Osteoblast (primary cell): ENCODE results near the gene RNF130. TPM values are rescaled to one million over a fixed set of nuclear protein-coding genes. Genes with fewer than 3 reads are reported as not detected.

Experiments used
- DNase-seq: peaks from one replicate; pipeline ENCODE4 v3.0.0; 2011; ENCODE audit warnings: low spot score, mixed read lengths; ENCODE audit not compliant: insufficient read length; ENCODE audit errors: missing footprints
- H2AFZ ChIP-seq: 2 replicates; pipeline ENCODE4 v1.6.0; 2011; ENCODE audit warnings: mild to moderate bottlenecking, low read length
- H3K27ac ChIP-seq: 2 replicates; pipeline ENCODE4 v1.5.1; 2011; ENCODE audit warnings: mild to moderate bottlenecking, low read depth, low read length, moderate library complexity
- H3K27me3 ChIP-seq: 2 replicates; pipeline ENCODE4 v1.6.0; 2012; ENCODE audit warnings: mild to moderate bottlenecking, control low read depth, inconsistent platforms, low read length, moderate library complexity; ENCODE audit not compliant: insufficient read depth
- H3K36me3 ChIP-seq: 2 replicates; pipeline ENCODE4 v1.5.1; 2011; ENCODE audit warnings: mild to moderate bottlenecking, low read length, control low read depth, moderate library complexity; ENCODE audit not compliant: insufficient read depth
- H3K4me1 ChIP-seq: 2 replicates; pipeline ENCODE4 v1.5.1; 2011; ENCODE audit warnings: mild to moderate bottlenecking, low read length, control low read depth, moderate library complexity; ENCODE audit not compliant: insufficient read depth
- H3K4me2 ChIP-seq: 2 replicates; pipeline ENCODE4 v1.6.0; 2011; ENCODE audit warnings: mild to moderate bottlenecking, low read length; ENCODE audit not compliant: insufficient read depth
- H3K4me3 ChIP-seq: fragments of 200-600 bp; sonication (generic); 3 replicates; pipeline ENCODE4 v1.5.1; 2012; ENCODE audit warnings: mild to moderate bottlenecking, low read length, inconsistent platforms; ENCODE audit not compliant: insufficient read depth
- H3K79me2 ChIP-seq: 2 replicates; pipeline ENCODE4 v1.6.0; 2012; ENCODE audit warnings: mild to moderate bottlenecking, low read length, control low read depth, inconsistent platforms; ENCODE audit not compliant: insufficient read depth
- H3K9me3 ChIP-seq: 2 replicates; pipeline ENCODE4 v1.5.1; 2011; ENCODE audit warnings: low read depth, low read length, control low read depth
- H4K20me1 ChIP-seq: 2 replicates; pipeline ENCODE4 v1.6.0; 2012; ENCODE audit warnings: mild to moderate bottlenecking, low read length, control low read depth; ENCODE audit not compliant: insufficient read depth
- total RNA-seq: library from RNA; depleted of rRNA; stranded (reverse); fragments of >200 nt; gene quantifications from 2 replicates; pipeline ENCODE4 v1.2.3, GENCODE V29; 2012
- TF ChIP-seq, protein P1 (sequence below): IDR thresholded peaks from 2 replicates; pipeline ENCODE4 v1.5.1; 2011; ENCODE audit warnings: mild to moderate bottlenecking, low read depth, low read length, moderate library complexity; ENCODE audit errors: extremely low read depth

RNF130 gene
- total RNA-seq, 1 donor: 28.6 TPM

GRCh38 chr5:180097163-180097894 is 25.8 kb upstream of the RNF130 start:
- no peaks in the 10 kb centered on the region for H3K27me3 ChIP-seq
- no peaks in the 10 kb centered on the region for H4K20me1 ChIP-seq
- TF ChIP-seq, protein P1, sequence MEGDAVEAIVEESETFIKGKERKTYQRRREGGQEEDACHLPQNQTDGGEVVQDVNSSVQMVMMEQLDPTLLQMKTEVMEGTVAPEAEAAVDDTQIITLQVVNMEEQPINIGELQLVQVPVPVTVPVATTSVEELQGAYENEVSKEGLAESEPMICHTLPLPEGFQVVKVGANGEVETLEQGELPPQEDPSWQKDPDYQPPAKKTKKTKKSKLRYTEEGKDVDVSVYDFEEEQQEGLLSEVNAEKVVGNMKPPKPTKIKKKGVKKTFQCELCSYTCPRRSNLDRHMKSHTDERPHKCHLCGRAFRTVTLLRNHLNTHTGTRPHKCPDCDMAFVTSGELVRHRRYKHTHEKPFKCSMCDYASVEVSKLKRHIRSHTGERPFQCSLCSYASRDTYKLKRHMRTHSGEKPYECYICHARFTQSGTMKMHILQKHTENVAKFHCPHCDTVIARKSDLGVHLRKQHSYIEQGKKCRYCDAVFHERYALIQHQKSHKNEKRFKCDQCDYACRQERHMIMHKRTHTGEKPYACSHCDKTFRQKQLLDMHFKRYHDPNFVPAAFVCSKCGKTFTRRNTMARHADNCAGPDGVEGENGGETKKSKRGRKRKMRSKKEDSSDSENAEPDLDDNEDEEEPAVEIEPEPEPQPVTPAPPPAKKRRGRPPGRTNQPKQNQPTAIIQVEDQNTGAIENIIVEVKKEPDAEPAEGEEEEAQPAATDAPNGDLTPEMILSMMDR: no peak
- H3K9me3 ChIP-seq: no peaks in the 10 kb centered on the region
- H3K4me1 ChIP-seq: no peaks in the 10 kb centered on the region
- no peak overlapping the region for H2AFZ ChIP-seq
- H3K4me2 ChIP-seq: no peak overlapping the region
- no peak overlapping the region for H3K4me3 ChIP-seq
- H3K27ac ChIP-seq: no peak overlapping the region
- DNase-seq: no peak
- no peaks in the 10 kb centered on the region for H3K79me2 ChIP-seq
- no peaks in the 10 kb centered on the region for H3K36me3 ChIP-seq

DNA sequence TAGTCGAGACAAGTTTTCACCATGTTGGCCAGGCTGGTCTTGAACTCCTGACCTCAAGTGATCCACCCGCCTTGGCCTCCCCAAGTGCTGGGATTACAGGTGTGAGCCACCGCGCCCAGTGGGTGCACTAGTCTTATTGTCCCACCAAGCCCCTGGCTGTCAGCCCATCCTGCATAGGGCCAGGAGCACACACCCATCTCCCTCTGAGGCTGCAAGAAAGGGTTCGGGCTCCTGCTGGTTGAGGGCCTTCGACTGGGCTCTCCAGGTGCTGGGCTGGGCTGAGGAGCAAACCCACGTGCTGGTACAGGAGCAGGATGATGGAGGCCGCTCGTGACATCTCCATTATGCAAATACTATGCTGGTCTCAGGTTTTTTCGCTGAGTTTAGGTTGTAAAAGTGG is 25.1 kb upstream of the RNF130 start:
- no peaks in the 10 kb centered on the region for H4K20me1 ChIP-seq

DNA sequence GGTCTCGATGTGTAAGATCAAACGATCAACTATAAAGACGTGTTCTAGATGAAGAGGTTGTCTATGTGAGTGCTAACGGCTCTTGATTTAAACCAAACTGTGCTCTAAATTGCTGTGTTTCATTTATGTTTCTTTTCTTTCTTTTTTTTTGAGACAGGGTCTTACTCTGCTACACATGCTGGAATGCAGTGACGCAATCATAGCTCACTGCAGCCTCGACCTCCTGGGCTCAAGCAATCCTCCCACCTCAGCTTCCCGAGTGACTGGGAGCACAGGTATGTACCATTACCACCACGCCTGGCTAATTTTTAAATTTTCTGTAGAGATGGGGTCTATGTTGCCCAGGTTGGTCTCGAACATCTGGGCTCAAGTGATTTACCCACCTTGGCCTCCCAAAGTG is 24.0 kb upstream of the RNF130 start:
- no peaks in the 10 kb centered on the region for H3K79me2 ChIP-seq
- H4K20me1 ChIP-seq: no peaks in the 10 kb centered on the region
- H3K36me3 ChIP-seq: no peaks in the 10 kb centered on the region
- H3K9me3 ChIP-seq: no peaks in the 10 kb centered on the region
- H3K4me3 ChIP-seq: no peak overlapping the region
- no peak overlapping the region for H2AFZ ChIP-seq
- peaks cover 4% of the 10 kb centered on the region for H3K4me1 ChIP-seq
- no peak for DNase-seq
- no peak overlapping the region for H3K4me2 ChIP-seq
- no peak overlapping the region for H3K27ac ChIP-seq
- TF ChIP-seq, protein P1: no peak
- no peaks in the 10 kb centered on the region for H3K27me3 ChIP-seq

More for the DNA sequence above, 25.1 kb upstream of the RNF130 start:
- no peaks in the 10 kb centered on the region for H3K4me1 ChIP-seq
- H3K9me3 ChIP-seq: no peaks in the 10 kb centered on the region
- TF ChIP-seq, protein P1: no peak
- H3K4me2 ChIP-seq: no peak overlapping the region
- no peaks in the 10 kb centered on the region for H3K27me3 ChIP-seq
- H3K4me3 ChIP-seq: no peak overlapping the region
- no peak overlapping the region for H3K27ac ChIP-seq
- H3K36me3 ChIP-seq: no peaks in the 10 kb centered on the region
- H2AFZ ChIP-seq: no peak overlapping the region
- DNase-seq: no peak
- H3K79me2 ChIP-seq: no peaks in the 10 kb centered on the region

GRCh38 chr5:180093651-180094382 is 22.3 kb upstream of the RNF130 start:
- TF ChIP-seq, protein P1: no peak
- no peak overlapping the region for H2AFZ ChIP-seq
- H3K36me3 ChIP-seq: no peaks in the 10 kb centered on the region

More at GRCh38 chr5:180093651-180094382, 22.3 kb upstream of the RNF130 start:
- no peaks in the 10 kb centered on the region for H3K27me3 ChIP-seq
- H4K20me1 ChIP-seq: no peaks in the 10 kb centered on the region
- H3K27ac ChIP-seq: no peak overlapping the region
- no peaks in the 10 kb centered on the region for H3K9me3 ChIP-seq
- no peaks in the 10 kb centered on the region for H3K79me2 ChIP-seq
- H3K4me3 ChIP-seq: no peak overlapping the region
- no peak for DNase-seq
- H3K4me2 ChIP-seq: no peak overlapping the region
- H3K4me1 ChIP-seq: peaks cover 4% of the 10 kb centered on the region
